Nephron (organoid): ENCODE data around the gene VWA8.
"Not testable (repeated sequence)": the region's sequence is repeated elsewhere in the genome, so short reads cannot be mapped to it uniquely, and the experiment has no call there.

Experiments
- H3K27ac Mint-ChIP-seq, 3 experiments: 2 replicates each; pipeline ENCODE4 v1.8.0; 2020; ENCODE audit warnings: mixed read lengths in 3 of 3, mild to moderate bottlenecking in 2 of 3, moderate library complexity in 1 of 3
- H3K27me3 Mint-ChIP-seq: 2 replicates; pipeline ENCODE4 v1.8.0; 2021; ENCODE audit warnings: low read depth, mild to moderate bottlenecking, moderate library complexity, mixed read lengths
- H3K36me3 Mint-ChIP-seq: 2 replicates; pipeline ENCODE4 v1.8.0; 2020; ENCODE audit warnings: low read depth, mixed read lengths
- H3K4me1 Mint-ChIP-seq: 2 replicates; pipeline ENCODE4 v1.8.0; 2020; ENCODE audit warnings: mixed read lengths
- H3K4me3 Mint-ChIP-seq, 3 experiments: 2 replicates each; pipeline ENCODE4 v1.8.0; 2020; ENCODE audit warnings: mild to moderate bottlenecking in 3 of 3, mixed read lengths in 3 of 3, moderate library complexity in 2 of 3
- H3K9me3 Mint-ChIP-seq: 2 replicates; pipeline ENCODE4 v1.8.0; 2020; ENCODE audit warnings: mixed read lengths
- CTCF ChIP-seq, 3 experiments: fragments of 200-600 bp; sonication (generic); IDR thresholded peaks; one replicate each; pipeline ENCODE4 v1.5.0; 2021; ENCODE audit warnings: antibody characterized with exemption in 3 of 3; ENCODE audit not compliant: unreplicated experiment in 3 of 3

The VWA8 gene

DNA sequence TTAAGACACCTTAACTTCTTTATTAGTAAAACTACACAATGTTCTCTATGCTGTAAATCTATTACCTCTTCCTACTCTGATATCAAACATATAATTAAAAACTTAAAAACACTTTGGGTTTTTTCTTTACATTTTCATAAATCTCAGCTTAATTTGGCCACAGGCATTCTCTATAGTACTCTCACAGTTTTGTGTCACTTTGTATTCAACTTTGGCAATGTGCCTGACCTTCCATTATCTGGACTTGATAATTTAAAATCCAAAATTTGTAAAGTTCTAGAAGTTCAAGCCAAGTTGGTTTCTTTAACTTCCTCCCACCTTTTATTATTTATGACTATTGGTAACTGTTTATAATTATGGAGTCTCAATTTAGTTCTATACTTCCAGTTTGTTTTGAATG, 46.4 kb downstream of the VWA8 start:
- Mint-ChIP-seq H3K27me3 (no peaks in the 10 kb centered on the region), H3K9me3 (no peaks in the 10 kb centered on the region), H3K27ac (peak overlapping the region in 2 of 3 experiments; percentile 18 to 48), H3K36me3 (peaks cover 5% of the 10 kb centered on the region), H3K4me3 (no peak overlapping the region), H3K4me1 (peaks cover 24% of the 10 kb centered on the region)
- TF ChIP-seq CTCF (IDR thresholded peaks at IDR 0.05; ENCODE audit: unreplicated experiment in 3 of 3), result no peak

- no peak for TF ChIP-seq CTCF (IDR thresholded peaks at IDR 0.05; ENCODE audit: unreplicated experiment in 3 of 3)
- H3K4me1 Mint-ChIP-seq, result peaks cover 3% of the 10 kb centered on the region
Observed at GRCh38 chr13:41909506-41909905, 51.4 kb downstream of the VWA8 start.

DNA sequence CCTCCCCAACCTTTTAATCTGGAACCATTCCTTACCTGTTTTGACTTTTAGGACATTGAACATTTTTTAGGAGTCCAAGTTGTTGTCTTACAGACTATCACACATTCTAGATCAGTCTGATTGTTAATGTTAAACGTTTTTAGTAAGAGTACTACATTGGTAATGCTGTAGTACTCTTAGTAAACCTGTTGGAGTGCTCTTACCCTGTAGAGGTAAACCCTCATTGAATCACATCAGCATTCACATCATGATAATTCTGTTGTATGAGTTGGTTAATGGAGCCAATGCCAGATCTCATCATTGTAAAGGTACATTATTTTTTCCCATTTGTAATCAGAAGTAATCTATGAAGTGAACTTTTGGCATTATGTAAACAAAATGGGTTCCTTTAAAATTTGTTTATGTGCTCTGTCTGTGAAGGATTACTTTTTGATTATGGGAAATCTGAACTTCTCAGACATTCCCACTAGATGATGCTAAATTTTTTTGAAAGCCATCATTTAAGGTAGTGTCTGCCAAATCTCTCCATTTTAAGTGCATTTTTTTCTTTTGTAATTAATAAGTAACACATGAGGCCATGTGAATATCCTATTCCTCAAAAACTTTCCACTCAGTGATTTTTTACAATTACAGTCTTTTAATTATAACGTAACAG, 55.2 kb downstream of the VWA8 start:
- Mint-ChIP-seq H3K9me3 (no peaks in the 10 kb centered on the region), H3K27ac (peak overlapping the region; percentile 1 to 17 (median 12)), H3K36me3 (peaks cover 28% of the 10 kb centered on the region), H3K27me3 (peaks cover 5% of the 10 kb centered on the region), H3K4me1 (no peaks in the 10 kb centered on the region), H3K4me3 (no peak overlapping the region)
- TF ChIP-seq CTCF (IDR thresholded peaks at IDR 0.05; ENCODE audit: unreplicated experiment in 3 of 3), result peak; percentile 32 to 61 (median 46)

More at GRCh38 chr13:41909506-41909905, 51.4 kb downstream of the VWA8 start:
- no peaks in the 10 kb centered on the region for H3K9me3 Mint-ChIP-seq
- H3K36me3 Mint-ChIP-seq, result peaks cover 26% of the 10 kb centered on the region
- no peak overlapping the region for H3K27ac Mint-ChIP-seq
- no peak overlapping the region for H3K4me3 Mint-ChIP-seq
- peaks cover 5% of the 10 kb centered on the region for H3K27me3 Mint-ChIP-seq

DNA sequence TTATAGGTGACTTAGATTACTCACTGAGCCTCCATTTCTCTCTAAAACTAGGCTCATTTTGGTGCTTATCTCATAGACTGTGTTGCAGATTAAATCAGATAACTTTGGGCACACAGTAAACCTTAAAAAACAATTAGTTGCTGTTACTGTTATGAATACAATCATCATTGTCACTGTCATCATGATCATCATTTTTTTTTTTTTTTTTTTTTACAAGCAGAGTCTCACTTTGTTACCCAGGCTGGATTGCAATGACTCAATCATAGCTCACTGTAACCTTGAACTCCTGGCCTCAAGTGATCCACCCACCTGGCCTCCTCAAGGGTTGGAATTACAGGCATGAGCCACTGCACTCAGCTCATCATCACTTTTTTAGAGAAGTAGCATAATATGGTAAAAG, 60.0 kb downstream of the VWA8 start:
- Mint-ChIP-seq H3K4me3 (no peak overlapping the region), H3K36me3 (peaks cover 19% of the 10 kb centered on the region), H3K4me1 (no peaks in the 10 kb centered on the region), H3K27me3 (no peaks in the 10 kb centered on the region), H3K9me3 (no peaks in the 10 kb centered on the region), H3K27ac (no peak overlapping the region)
- TF ChIP-seq CTCF (IDR thresholded peaks at IDR 0.05; ENCODE audit: unreplicated experiment in 3 of 3), result no peak

DNA sequence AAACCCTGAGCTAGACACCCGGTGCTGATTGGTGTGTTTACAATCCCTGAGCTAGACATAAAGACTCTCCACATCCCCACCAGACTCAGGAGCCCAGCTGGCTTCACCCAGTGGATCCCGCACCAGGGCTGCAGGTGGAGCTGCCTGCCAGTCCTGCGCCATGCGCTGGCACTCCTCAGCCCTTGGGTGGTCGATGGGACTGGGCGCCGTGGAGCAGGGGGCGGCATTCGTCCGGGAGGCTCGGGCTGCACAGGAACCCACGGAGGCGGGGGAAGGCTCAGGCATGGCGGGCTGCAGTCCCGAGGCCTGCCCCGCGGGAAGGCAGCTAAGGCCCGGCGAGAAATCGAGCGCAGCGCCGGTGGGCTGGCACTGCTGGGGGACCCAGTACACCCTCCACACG, 62.5 kb downstream of the VWA8 start:
- H3K4me3 Mint-ChIP-seq, result not testable (repeated sequence)

DNA sequence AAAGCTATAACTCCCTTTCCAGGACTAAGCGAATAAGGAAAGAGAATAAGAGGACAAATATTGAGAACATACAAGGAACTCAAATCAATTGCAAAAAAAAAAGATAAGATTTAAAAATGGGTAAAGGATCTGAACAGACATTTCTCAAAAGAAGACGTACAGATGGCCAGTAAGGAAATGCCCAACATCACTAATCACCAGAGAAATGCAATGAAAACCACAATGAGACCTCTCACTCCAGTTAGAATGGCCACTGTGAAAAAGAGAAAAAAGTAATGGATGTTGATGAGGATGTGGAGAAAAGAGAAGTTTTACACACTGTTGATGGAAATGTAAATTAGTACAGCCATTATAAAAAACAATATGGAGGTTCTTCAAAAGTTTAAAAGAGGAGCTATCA, 63.8 kb downstream of the VWA8 start:
- Mint-ChIP-seq H3K4me3 (no peak overlapping the region), H3K36me3 (peaks cover 20% of the 10 kb centered on the region)
- no peak for TF ChIP-seq CTCF (IDR thresholded peaks at IDR 0.05; ENCODE audit: unreplicated experiment in 3 of 3)

More for the DNA sequence above, 62.5 kb downstream of the VWA8 start:
- peaks cover 16% of the 10 kb centered on the region for H3K36me3 Mint-ChIP-seq
- H3K4me1 Mint-ChIP-seq, H3K27me3 Mint-ChIP-seq, H3K27ac Mint-ChIP-seq, H3K9me3 Mint-ChIP-seq: not testable (repeated sequence)

More for the DNA sequence above, 63.8 kb downstream of the VWA8 start:
- H3K4me1 Mint-ChIP-seq, result no peaks in the 10 kb centered on the region
- H3K27me3 Mint-ChIP-seq, result no peaks in the 10 kb centered on the region
- H3K9me3 Mint-ChIP-seq, result no peaks in the 10 kb centered on the region
- H3K27ac Mint-ChIP-seq, result no peak overlapping the region
